H9 (cell line): ENCODE measurements around the gene HSPD1. TPM values are rescaled to one million over a fixed set of nuclear protein-coding genes. Genes with fewer than 3 reads are reported as not detected.

Experiments
- DNase-seq: peaks from one replicate; pipeline ENCODE4 v3.0.0-alpha.2; 2017
- H2AFZ ChIP-seq: one replicate; pipeline ENCODE4 v1.6.1; 2013; ENCODE audit warnings: mild to moderate bottlenecking, low read length, control low read depth, moderate library complexity
- H2AK5ac ChIP-seq: 2 replicates; pipeline ENCODE4 v1.6.1; 2013; ENCODE audit warnings: low read length, control low read depth, mixed read lengths; ENCODE audit not compliant: insufficient read length
- H2BK120ac ChIP-seq: one replicate; pipeline ENCODE4 v1.6.1; 2013; ENCODE audit warnings: low read depth, mild to moderate bottlenecking, low read length, control low read depth, inconsistent platforms; ENCODE audit not compliant: poor library complexity, severe bottlenecking
- H2BK12ac ChIP-seq: 2 replicates; pipeline ENCODE4 v1.6.1; 2013; ENCODE audit warnings: low read length, control low read depth, mixed read lengths, low read depth; ENCODE audit not compliant: insufficient read length
- H2BK15ac ChIP-seq: 2 replicates; pipeline ENCODE4 v1.6.1; 2013; ENCODE audit warnings: low read depth, low read length, control low read depth
- H2BK20ac ChIP-seq: one replicate; pipeline ENCODE4 v1.6.1; 2013; ENCODE audit warnings: low read depth, mild to moderate bottlenecking, low read length, control low read depth, inconsistent platforms; ENCODE audit not compliant: poor library complexity, severe bottlenecking
- H2BK5ac ChIP-seq: 2 replicates; pipeline ENCODE4 v1.6.1; 2013; ENCODE audit warnings: low read length, control low read depth, mixed read lengths; ENCODE audit not compliant: insufficient read length
- H3K14ac ChIP-seq: 2 replicates; pipeline ENCODE4 v1.6.1; 2013; ENCODE audit warnings: low read length, control low read depth; ENCODE audit not compliant: insufficient read depth
- H3K18ac ChIP-seq: 2 replicates; pipeline ENCODE4 v1.6.1; 2013; ENCODE audit warnings: low read depth, mild to moderate bottlenecking, mixed read lengths, low read length, control low read depth; ENCODE audit not compliant: insufficient read length
- H3K23ac ChIP-seq: 2 replicates; pipeline ENCODE4 v1.6.1; 2013; ENCODE audit warnings: low read length, control low read depth, mixed read lengths, low read depth; ENCODE audit not compliant: insufficient read length
- H3K23me2 ChIP-seq: 2 replicates; pipeline ENCODE4 v1.6.1; 2013; ENCODE audit warnings: low read depth, mild to moderate bottlenecking, mixed read lengths, low read length, control low read depth; ENCODE audit not compliant: insufficient read length, poor library complexity, severe bottlenecking
- H3K27ac ChIP-seq: 2 replicates; pipeline ENCODE4 v1.5.1; 2013; ENCODE audit warnings: low read length, control low read depth, mixed read lengths, low read depth; ENCODE audit not compliant: insufficient read length
- H3K27me3 ChIP-seq: 2 replicates; pipeline ENCODE4 v1.6.1; 2013; ENCODE audit warnings: low read length, control low read depth, inconsistent platforms; ENCODE audit not compliant: insufficient read depth
- H3K4ac ChIP-seq: 2 replicates; pipeline ENCODE4 v1.6.1; 2013; ENCODE audit warnings: low read depth, mild to moderate bottlenecking, control low read depth, inconsistent platforms, low read length, moderate library complexity
- H3K4me1 ChIP-seq: 2 replicates; pipeline ENCODE4 v1.6.1; 2013; ENCODE audit warnings: low read length, control low read depth, inconsistent platforms; ENCODE audit not compliant: insufficient read depth
- H3K4me2 ChIP-seq: 2 replicates; pipeline ENCODE4 v1.6.1; 2013; ENCODE audit warnings: low read length, control low read depth, mixed read lengths; ENCODE audit not compliant: insufficient read length, insufficient read depth
- H3K56ac ChIP-seq: 2 replicates; pipeline ENCODE4 v1.6.1; 2013; ENCODE audit warnings: low read depth, mild to moderate bottlenecking, mixed read lengths, low read length, control low read depth; ENCODE audit not compliant: insufficient read length
- H3K79me1 ChIP-seq: 2 replicates; pipeline ENCODE4 v1.6.1; 2013; ENCODE audit warnings: low read depth, mild to moderate bottlenecking, moderate library complexity, low read length, control low read depth, inconsistent platforms; ENCODE audit not compliant: insufficient read depth, poor library complexity, severe bottlenecking
- H3K79me2 ChIP-seq: 2 replicates; pipeline ENCODE4 v1.6.1; 2013; ENCODE audit warnings: low read length, control low read depth, inconsistent platforms; ENCODE audit not compliant: insufficient read depth
- H3K9ac ChIP-seq: 2 replicates; pipeline ENCODE4 v1.6.1; 2013; ENCODE audit warnings: low read length, control low read depth, mixed read lengths; ENCODE audit not compliant: insufficient read length; ENCODE audit errors: extremely low read depth
- H3K9me3 ChIP-seq: one replicate; pipeline ENCODE4 v1.6.1; 2013; ENCODE audit warnings: low read depth, low read length, inconsistent platforms; ENCODE audit not compliant: control insufficient read depth
- H3T11ph ChIP-seq: one replicate; pipeline ENCODE4 v1.6.1; 2013; ENCODE audit warnings: mild to moderate bottlenecking, low read length, control low read depth, inconsistent platforms
- H4K20me1 ChIP-seq: one replicate; pipeline ENCODE4 v1.6.1; 2013; ENCODE audit not compliant: control insufficient read depth, insufficient read length, insufficient read depth
- H4K5ac ChIP-seq: 2 replicates; pipeline ENCODE4 v1.6.1; 2013; ENCODE audit warnings: low read depth, mild to moderate bottlenecking, mixed read lengths, low read length, control low read depth; ENCODE audit not compliant: insufficient read length
- H4K8ac ChIP-seq: replicated peaks from 2 replicates; pipeline ENCODE4 v1.6.1; 2013; ENCODE audit warnings: low read length, control low read depth, mixed read lengths, low read depth; ENCODE audit not compliant: insufficient read length
- H4K91ac ChIP-seq: 2 replicates; pipeline ENCODE4 v1.6.1; 2013; ENCODE audit warnings: low read depth, mild to moderate bottlenecking, moderate library complexity, mixed read lengths, low read length, control low read depth; ENCODE audit not compliant: insufficient read length
- H3K27ac Mint-ChIP-seq, 3 experiments: 2 replicates in 2 of 3; 3 replicates in 1 of 3; pipeline ENCODE4 v1.8.0; 2020 to 2021; ENCODE audit warnings: mixed read lengths in 3 of 3, mild to moderate bottlenecking in 1 of 3, moderate library complexity in 1 of 3
- H3K27me3 Mint-ChIP-seq: 2 replicates; pipeline ENCODE4 v1.8.0; 2021; ENCODE audit warnings: low read depth, mild to moderate bottlenecking, moderate library complexity, mixed read lengths
- H3K36me3 Mint-ChIP-seq, 3 experiments: 2 replicates in 2 of 3; 3 replicates in 1 of 3; pipeline ENCODE4 v1.8.0; 2020 to 2021; ENCODE audit warnings: low read depth in 3 of 3, mixed read lengths in 3 of 3; ENCODE audit not compliant: insufficient read depth in 1 of 3
- H3K4me1 Mint-ChIP-seq, 2 experiments: 2 replicates each; pipeline ENCODE4 v1.8.0; 2020; ENCODE audit warnings: mixed read lengths in 2 of 2
- H3K4me3 Mint-ChIP-seq, 2 experiments: 2 replicates in 1 of 2; 3 replicates in 1 of 2; pipeline ENCODE4 v1.8.0; 2020 to 2021; ENCODE audit warnings: mild to moderate bottlenecking in 2 of 2, mixed read lengths in 2 of 2, moderate library complexity in 1 of 2
- H3K9me3 Mint-ChIP-seq, 2 experiments: 2 replicates in 1 of 2; 3 replicates in 1 of 2; pipeline ENCODE4 v1.8.0; 2020; ENCODE audit warnings: mild to moderate bottlenecking in 2 of 2, mixed read lengths in 2 of 2, moderate library complexity in 1 of 2
- CTCF ChIP-seq: fragments of 200-600 bp; sonication (generic); conservative IDR thresholded peaks from 3 replicates; pipeline ENCODE4 v1.8.0; 2021; ENCODE audit warnings: antibody characterized with exemption, mild to moderate bottlenecking
- WGBS: extraction: QIAGEN DNeasy Blood & Tissue Kit; methylation state at CpG from one replicate; pipeline ENCODE4 v1.1.7; 2013; ENCODE audit warnings: missing lambda C conversion rate, low lambda C conversion rate, mixed read lengths; ENCODE audit not compliant: insufficient read length; ENCODE audit errors: extremely low coverage; 5-methylcytosine and 5-hydroxymethylcytosine counted together
- total RNA-seq: library from RNA; stranded (reverse); gene quantifications from 2 replicates; pipeline ENCODE4 v1.2.1, GENCODE V29; 2021

The HSPD1 gene
- total RNA-seq, 1 experiment from 2014 or later, result 846 TPM

- Histone ChIP-seq H3T11ph (no peak overlapping the region), H3K27me3 (no peaks in the 10 kb centered on the region), H4K8ac (no peak overlapping the region), H3K79me1 (no peaks in the 10 kb centered on the region), H3K23me2 (peaks cover 6% of the 10 kb centered on the region), H3K56ac (no peak overlapping the region), H2BK120ac (no peak overlapping the region), H3K18ac (peak overlapping the region; percentile 71), H3K4me2 (peak overlapping the region; percentile 84), H2BK5ac (no peak overlapping the region), H3K9me3 (no peaks in the 10 kb centered on the region), H2AK5ac (no peak overlapping the region), H3K4me1 (no peaks in the 10 kb centered on the region; the same call in 1 of the 2 replicates), H3K4ac (no peak overlapping the region), H2AFZ (no peak overlapping the region), H3K14ac (peak overlapping the region; percentile 59), H2BK15ac (no peak overlapping the region), H4K20me1 (no peaks in the 10 kb centered on the region), H3K23ac (no peak overlapping the region), H4K5ac (no peak overlapping the region), H2BK12ac (no peak overlapping the region), H3K9ac (peak overlapping the region; percentile 98), H3K79me2 (peaks cover 48% of the 10 kb centered on the region; the same call in 1 of the 2 replicates), H2BK20ac (no peak overlapping the region), H4K91ac (no peak overlapping the region), H3K27ac (peak overlapping the region; percentile 27)
- no peak for DNase-seq
- Mint-ChIP-seq H3K4me1 (peaks cover 35 to 38% of the 10 kb centered on the region in 2 experiments), H3K36me3 (peaks cover 66 to 86% (median 80%) of the 10 kb centered on the region in 3 experiments), H3K9me3 (no peaks in the 10 kb centered on the region; a peak in 1 of 5 replicates), H3K27ac (peak overlapping the region; percentile 98 to 99 (median 99)), H3K4me3 (peak overlapping the region; percentile 98 to 99), H3K27me3 (no peaks in the 10 kb centered on the region)
- TF ChIP-seq CTCF, result no peak
- WGBS, result no CpG with 5 or more reads among the region's 30 CpGs
These were observed 977 bp upstream of the HSPD1 start for GRCh38 chr2:197500503-197501131.
